Measurements from ENCODE around the gene NSF.

- no peak for TF ChIP-seq MAX (IDR thresholded peaks at IDR 0.05)
- no peak for TF ChIP-seq REST (IDR thresholded peaks at IDR 0.05)
- TF ChIP-seq POLR2A (IDR thresholded peaks at IDR 0.05; ENCODE audit: low read length), result no peak
- no peak for TF ChIP-seq CTCF (IDR thresholded peaks at IDR 0.05)
- no peak for TF ChIP-seq CHD2 (IDR thresholded peaks at IDR 0.05; ENCODE audit: low read length, partially characterized antibody)
- no peak for TF ChIP-seq RFX5 (IDR thresholded peaks at IDR 0.05)
- TF ChIP-seq TP53 (CRISPR knock-in tag; IDR thresholded peaks at IDR 0.05), result no peak
- TF ChIP-seq GATA3 (IDR thresholded peaks at IDR 0.05; ENCODE audit: borderline replicate concordance), result no peak
Measured at GRCh38 chr17:46720408-46720807, 129.9 kb downstream of the NSF start.
